Measurements from ENCODE around the gene IL17REL.
A peak's percentile ranks its signal among the peaks of the same experiment; 100 is the strongest.

The IL17REL gene

GRCh38 chr22:49960159-49961004, 52.2 kb downstream of the IL17REL start, which contains the start of gene PIM3:
PIM3 (plus strand) TSS chr22:49960772; CDS start chr22:49960948, 176 bp downstream.
- TF ChIP-seq CTCF (IDR thresholded peaks at IDR 0.05; ENCODE audit: low read depth, low read length): no peak
- H3K4me3 ChIP-seq (ENCODE audit: low read depth, low read length): peak within 1 kb of the TSS; percentile 75

- peak overlapping the region; percentile 64 for H3K4me3 ChIP-seq (ENCODE audit: low read depth, low read length)
- TF ChIP-seq CTCF (IDR thresholded peaks at IDR 0.05; ENCODE audit: low read depth, low read length): no peak
Measured at GRCh38 chr22:49959782-49960158, 52.8 kb downstream of the IL17REL start.

GRCh38 chr22:49958931-49959781, 53.4 kb downstream of the IL17REL start:
- TF ChIP-seq CTCF (IDR thresholded peaks at IDR 0.05; ENCODE audit: low read depth, low read length): no peak
- peak overlapping the region; percentile 64; the same call in 1 of the 2 replicates for H3K4me3 ChIP-seq (ENCODE audit: low read depth, low read length)

- no peak for TF ChIP-seq CTCF (IDR thresholded peaks at IDR 0.05; ENCODE audit: low read depth, low read length)
- no peak overlapping the region for H3K4me3 ChIP-seq (ENCODE audit: low read depth, low read length)
Measured at GRCh38 chr22:49958366-49958921, 54.1 kb downstream of the IL17REL start.

- no peak overlapping the region for H3K4me3 ChIP-seq (ENCODE audit: low read depth, low read length)
- TF ChIP-seq CTCF (IDR thresholded peaks at IDR 0.05; ENCODE audit: low read depth, low read length): no peak
Measured at GRCh38 chr22:49957826-49958365, 54.7 kb downstream of the IL17REL start.

GRCh38 chr22:49956914-49957825, 55.4 kb downstream of the IL17REL start:
- no peak overlapping the region for H3K4me3 ChIP-seq (ENCODE audit: low read depth, low read length)
- no peak for TF ChIP-seq CTCF (IDR thresholded peaks at IDR 0.05; ENCODE audit: low read depth, low read length)

Data from WI38 (cell line).